ENCODE data around the gene KEL.

Gene KEL

GRCh38 chr7:142960955-142961512, 1.1 kb downstream of the KEL start:
- DNase-seq (ENCODE audit: low spot score): no peak

- DNase-seq (ENCODE audit: low spot score): no peak
Observed at GRCh38 chr7:142959202-142959601, 3.0 kb downstream of the KEL start.

GRCh38 chr7:142957723-142958122, 4.4 kb downstream of the KEL start:
- DNase-seq (ENCODE audit: low spot score): no peak

- no peak for DNase-seq (ENCODE audit: low spot score)
Observed at GRCh38 chr7:142956951-142957623, 5.1 kb downstream of the KEL start.

- DNase-seq (ENCODE audit: low spot score): no peak
Observed at GRCh38 chr7:142954680-142955268, 7.4 kb downstream of the KEL start.

GRCh38 chr7:142950235-142950634, 11.9 kb downstream of the KEL start:
- no peak for DNase-seq (ENCODE audit: low spot score)

- DNase-seq (ENCODE audit: low spot score): no peak
Observed at GRCh38 chr7:142948603-142949002, 13.6 kb downstream of the KEL start.

GRCh38 chr7:142945001-142945400, 17.2 kb downstream of the KEL start:
- DNase-seq (ENCODE audit: low spot score): no peak

GRCh38 chr7:142943706-142944268, 18.4 kb downstream of the KEL start:
- no peak for DNase-seq (ENCODE audit: low spot score)

GRCh38 chr7:142942746-142943145, 19.4 kb downstream of the KEL start:
- DNase-seq (ENCODE audit: low spot score): no peak

- no peak for DNase-seq (ENCODE audit: low spot score)
Observed at GRCh38 chr7:142941541-142941940, 20.6 kb downstream of the KEL start.

GRCh38 chr7:142940966-142941535, 21.1 kb downstream of the KEL start:
- no peak for DNase-seq (ENCODE audit: low spot score)

- no peak for DNase-seq (ENCODE audit: low spot score)
Observed at GRCh38 chr7:142939226-142939910, 22.8 kb downstream of the KEL start, which contains the start of gene LLCFC1. TSS of gene LLCFC1 (plus strand) at chr7:142939484. CDS start at chr7:142939622, 138 bp downstream.

GRCh38 chr7:142938611-142939010, 23.6 kb downstream of the KEL start:
- DNase-seq (ENCODE audit: low spot score): no peak

GRCh38 chr7:142935941-142936565, 26.1 kb downstream of the KEL start:
- DNase-seq (ENCODE audit: low spot score): no peak

GRCh38 chr7:142934056-142934455, 28.1 kb downstream of the KEL start:
- no peak for DNase-seq (ENCODE audit: low spot score)

GRCh38 chr7:142933624-142934023, 28.5 kb downstream of the KEL start, which contains the start of gene TRPV5:
TSS of gene TRPV5 (minus strand) at chr7:142933746. CDS start at chr7:142933459, 287 bp downstream.
- no peak for DNase-seq (ENCODE audit: low spot score)

GRCh38 chr7:142933092-142933475, 29.1 kb downstream of the KEL start:
- no peak for DNase-seq (ENCODE audit: low spot score)

GRCh38 chr7:142932386-142933091, 29.6 kb downstream of the KEL start:
- DNase-seq (ENCODE audit: low spot score): no peak

- DNase-seq (ENCODE audit: low spot score): no peak
Observed at GRCh38 chr7:142930126-142930730, 31.9 kb downstream of the KEL start.

GRCh38 chr7:142927949-142928348, 34.2 kb downstream of the KEL start:
- no peak for DNase-seq (ENCODE audit: low spot score)
